Stimulated activated naive CD8-positive, alpha-beta T cell treated with anti-CD3 and anti-CD28 coated beads, Interleukin-15, Interleukin-2, amounts not matched to agents 100 U/mL and 50 U/mL, for 24 hours (primary cell): ENCODE data around the gene DSCAM.
"Not testable (repeated sequence)": the region's sequence is repeated elsewhere in the genome, so short reads cannot be mapped to it uniquely, and the experiment has no call there.

Source experiments
- ATAC-seq: fragments of 150-1000 bp; cut with Tn5 transposase; one replicate; pipeline ENCODE4 v1.10.0; 2021
- DNase-seq: peaks from one replicate; pipeline ENCODE4 v3.0.0; 2021

The DSCAM gene

DNA sequence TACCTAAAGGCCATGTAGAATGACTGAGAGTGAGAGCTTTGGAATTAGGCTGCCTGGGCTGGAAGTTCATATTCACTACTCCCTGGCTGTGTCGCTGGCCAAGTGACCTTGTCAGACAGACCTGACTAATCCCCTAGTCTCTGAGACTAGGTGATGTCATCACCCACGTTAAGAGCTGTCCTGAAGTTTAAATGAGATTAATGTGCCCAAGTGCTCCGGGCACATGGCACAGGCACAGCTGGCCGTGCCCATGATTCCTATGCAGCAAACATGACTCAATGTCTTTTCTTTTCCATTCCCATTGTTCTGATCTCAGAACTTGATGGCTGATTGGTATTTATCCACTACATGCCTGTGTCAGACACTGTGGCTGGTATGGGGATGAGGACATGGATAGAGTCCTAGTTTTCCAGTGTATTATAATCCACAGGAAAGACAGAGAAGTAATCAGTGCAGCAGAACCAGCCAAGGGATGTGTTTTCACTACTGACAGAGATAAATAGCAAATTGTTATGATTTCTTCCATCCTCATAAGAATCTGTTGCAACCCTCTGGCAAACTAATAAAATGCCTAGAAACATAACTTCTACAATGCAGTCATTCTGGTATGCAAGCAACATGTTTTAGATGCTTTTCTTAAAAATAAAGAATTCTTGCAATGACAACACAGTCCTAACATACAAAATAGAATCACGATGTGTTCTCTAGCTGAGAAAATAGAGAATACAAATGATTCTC, 798.8 kb downstream of the DSCAM start:
- no peak for ATAC-seq

GRCh38 chr21:40047211-40047610, 799.7 kb downstream of the DSCAM start:
- no peak for DNase-seq
- no peak for ATAC-seq

More for the DNA sequence above, 798.8 kb downstream of the DSCAM start:
- DNase-seq: no peak

GRCh38 chr21:40043866-40044265, 803.1 kb downstream of the DSCAM start:
- no peak for DNase-seq
- no peak for ATAC-seq

DNA sequence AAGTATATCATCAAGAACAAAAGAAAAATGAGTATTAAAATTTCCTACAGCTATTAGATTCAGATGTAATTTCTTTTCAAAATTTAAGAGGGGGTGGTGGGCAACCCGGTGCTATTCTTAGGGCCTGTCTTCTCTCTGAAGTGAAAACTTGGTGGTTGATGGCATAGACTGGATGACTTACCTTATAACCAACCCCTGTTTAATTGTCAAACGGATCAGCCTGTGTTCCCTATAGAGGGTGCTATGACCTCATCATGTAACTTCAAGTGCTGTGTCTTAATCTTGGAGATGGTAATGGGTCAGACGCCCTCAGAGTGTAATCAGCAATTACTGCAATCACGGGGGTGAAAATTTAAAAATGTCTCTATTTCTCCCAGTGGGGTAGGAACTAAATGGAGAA, 803.5 kb downstream of the DSCAM start:
- no peak for DNase-seq
- ATAC-seq: no peak

GRCh38 chr21:40041446-40041845, 805.5 kb downstream of the DSCAM start:
- DNase-seq (no peak), ATAC-seq (no peak)

- not testable (repeated sequence) for DNase-seq, ATAC-seq
Observed at GRCh38 chr21:40033156-40033782, 813.7 kb downstream of the DSCAM start.

DNA sequence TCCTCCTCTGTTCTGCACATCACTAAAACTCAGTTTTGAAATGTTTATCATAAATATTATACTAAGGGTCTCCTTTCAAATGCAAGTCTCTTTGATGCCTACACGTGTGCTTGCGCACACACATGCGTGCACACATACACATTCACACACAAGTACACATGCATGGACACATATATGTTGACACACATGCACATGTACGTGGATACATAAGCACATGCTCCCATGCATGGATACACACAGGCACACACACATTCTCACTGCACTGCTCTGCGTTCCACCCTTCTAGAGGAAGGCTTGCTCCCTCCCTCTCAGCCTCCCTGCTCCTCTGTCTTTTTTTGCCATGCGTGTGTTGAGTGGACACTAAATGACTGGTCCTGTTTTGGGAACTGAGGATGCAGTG, 817.1 kb downstream of the DSCAM start:
- DNase-seq: no peak
- no peak for ATAC-seq

DNA sequence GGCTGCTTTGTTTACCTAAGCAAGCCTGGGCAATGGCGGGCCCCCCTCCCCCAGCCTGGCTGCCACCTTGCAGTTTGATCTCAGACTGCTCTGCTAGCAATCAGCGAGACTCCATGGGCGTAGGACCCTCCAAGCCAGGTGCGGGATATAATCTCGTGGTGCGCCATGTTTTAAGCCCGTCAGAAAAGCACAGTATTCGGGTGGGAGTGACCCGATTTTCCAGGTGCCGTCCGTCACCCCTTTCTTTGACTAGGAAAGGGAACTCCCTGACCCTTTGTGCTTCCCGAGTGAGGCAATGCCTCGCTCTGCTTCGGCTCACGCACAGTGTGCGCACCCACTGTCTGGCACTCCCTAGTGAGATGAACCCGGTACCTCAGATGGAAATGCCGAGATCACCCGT, 818.6 kb downstream of the DSCAM start:
- not testable (repeated sequence) for DNase-seq, ATAC-seq

DNA sequence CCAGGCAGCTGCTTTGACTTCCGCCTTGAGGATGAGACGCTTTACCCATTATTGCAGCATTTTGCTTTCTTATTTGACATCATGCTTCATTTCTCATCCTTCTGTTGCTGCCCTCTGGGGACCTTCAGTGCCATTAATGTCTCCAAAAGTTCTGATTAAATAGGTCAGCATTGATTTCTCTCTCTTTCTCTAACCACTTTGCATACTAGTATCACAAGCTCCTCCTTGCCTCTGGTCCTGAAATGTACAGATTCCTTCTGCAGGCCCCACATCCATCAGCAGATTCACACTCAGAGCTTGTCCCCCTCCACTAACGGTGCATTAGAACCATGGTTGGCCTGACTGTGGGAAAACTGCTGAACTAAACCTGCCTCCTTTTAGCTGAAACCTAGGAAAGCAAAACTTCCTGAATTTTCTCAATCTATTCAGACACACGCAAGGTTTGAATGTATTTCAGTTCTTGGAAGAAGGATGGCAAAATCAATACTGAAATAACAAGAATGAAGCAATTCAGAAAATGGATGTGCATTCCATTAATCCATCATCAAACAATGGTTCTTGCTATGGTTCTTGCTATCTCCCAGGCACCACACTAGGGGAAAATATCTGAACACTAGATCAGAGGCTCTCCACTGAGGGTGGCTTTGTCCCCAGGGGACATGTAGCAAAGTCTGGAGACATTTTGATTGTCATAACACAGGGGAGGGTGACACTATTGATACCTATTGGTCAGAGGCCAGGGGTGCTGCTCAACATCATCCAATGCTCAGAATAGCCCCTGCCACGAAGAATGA, 825.2 kb downstream of the DSCAM start:
- DNase-seq: no peak
- ATAC-seq: no peak

- no peak for ATAC-seq
- no peak for DNase-seq
Observed at GRCh38 chr21:40020651-40021050, 826.3 kb downstream of the DSCAM start.

GRCh38 chr21:40018871-40019475, 828.0 kb downstream of the DSCAM start:
- ATAC-seq: no peak

DNA sequence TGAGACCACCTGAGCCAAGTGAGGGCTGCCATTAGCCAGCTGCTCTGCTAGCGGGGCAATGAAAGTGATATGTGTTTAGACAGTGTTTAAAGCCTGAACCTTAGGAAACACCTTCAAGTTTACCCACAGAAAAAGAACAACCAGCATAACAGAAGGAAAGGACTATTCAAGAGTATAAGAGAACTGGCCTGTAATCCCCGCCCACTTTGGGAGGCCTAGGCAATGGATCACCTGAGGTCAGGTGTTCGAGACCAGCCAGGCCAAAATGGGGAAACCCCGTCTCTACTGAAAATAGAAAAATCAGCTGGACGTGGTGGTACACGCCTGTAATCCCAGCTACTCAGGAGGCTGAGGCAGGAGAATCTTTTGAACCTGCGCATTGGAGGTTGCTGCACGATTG, 830.3 kb downstream of the DSCAM start:
- no peak for ATAC-seq
- no peak for DNase-seq

More at GRCh38 chr21:40018871-40019475, 828.0 kb downstream of the DSCAM start:
- no peak for DNase-seq

GRCh38 chr21:40016234-40016633, 830.7 kb downstream of the DSCAM start:
- ATAC-seq (no peak), DNase-seq (no peak)

DNA sequence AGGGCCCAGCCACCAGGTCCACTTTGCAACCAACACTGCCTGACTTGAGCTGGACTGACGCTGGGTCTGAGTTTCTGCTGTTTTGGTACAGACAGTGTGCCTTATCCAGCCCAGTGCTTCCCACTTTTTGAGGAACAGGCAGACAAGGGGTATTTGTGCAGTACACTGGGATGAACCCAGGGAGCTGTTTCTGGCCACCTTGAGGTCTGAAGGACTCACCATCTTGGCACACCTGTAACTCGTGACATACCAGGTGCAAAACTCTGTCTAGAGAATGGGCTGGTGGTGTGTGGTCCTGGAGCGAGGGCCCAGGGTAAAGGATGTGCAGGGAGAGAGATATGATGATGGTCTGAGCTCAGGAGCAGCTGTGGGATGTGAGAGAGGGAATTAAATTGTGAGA, 831.1 kb downstream of the DSCAM start:
- no peak for DNase-seq
- no peak for ATAC-seq

- DNase-seq: no peak
- no peak for ATAC-seq
Observed at GRCh38 chr21:40014394-40014793, 832.6 kb downstream of the DSCAM start.

GRCh38 chr21:40013001-40013735, 833.8 kb downstream of the DSCAM start:
- no peak for DNase-seq
- no peak for ATAC-seq

DNA sequence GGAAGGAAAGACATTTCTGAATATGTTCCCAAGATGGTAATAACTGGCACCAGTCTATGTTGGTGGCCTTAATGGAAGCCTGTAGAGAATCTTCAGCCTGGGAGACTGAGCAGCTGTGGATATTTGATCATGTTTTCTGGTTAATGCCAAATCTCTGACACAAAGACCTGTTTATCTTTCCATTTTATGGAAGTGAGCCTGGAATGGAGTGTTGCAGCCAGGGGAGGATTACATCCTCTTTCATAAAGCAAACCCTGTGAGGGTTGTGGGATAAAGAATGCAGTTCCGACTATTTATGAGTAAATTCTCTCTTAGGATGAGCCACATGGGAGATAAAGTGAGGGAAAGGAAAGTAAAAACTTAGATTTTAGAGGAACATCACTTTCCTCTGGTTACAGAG, 835.6 kb downstream of the DSCAM start:
- ATAC-seq: no peak
- DNase-seq: no peak

- no peak for DNase-seq
- no peak for ATAC-seq
Observed at GRCh38 chr21:40002978-40003377, 844.0 kb downstream of the DSCAM start.

DNA sequence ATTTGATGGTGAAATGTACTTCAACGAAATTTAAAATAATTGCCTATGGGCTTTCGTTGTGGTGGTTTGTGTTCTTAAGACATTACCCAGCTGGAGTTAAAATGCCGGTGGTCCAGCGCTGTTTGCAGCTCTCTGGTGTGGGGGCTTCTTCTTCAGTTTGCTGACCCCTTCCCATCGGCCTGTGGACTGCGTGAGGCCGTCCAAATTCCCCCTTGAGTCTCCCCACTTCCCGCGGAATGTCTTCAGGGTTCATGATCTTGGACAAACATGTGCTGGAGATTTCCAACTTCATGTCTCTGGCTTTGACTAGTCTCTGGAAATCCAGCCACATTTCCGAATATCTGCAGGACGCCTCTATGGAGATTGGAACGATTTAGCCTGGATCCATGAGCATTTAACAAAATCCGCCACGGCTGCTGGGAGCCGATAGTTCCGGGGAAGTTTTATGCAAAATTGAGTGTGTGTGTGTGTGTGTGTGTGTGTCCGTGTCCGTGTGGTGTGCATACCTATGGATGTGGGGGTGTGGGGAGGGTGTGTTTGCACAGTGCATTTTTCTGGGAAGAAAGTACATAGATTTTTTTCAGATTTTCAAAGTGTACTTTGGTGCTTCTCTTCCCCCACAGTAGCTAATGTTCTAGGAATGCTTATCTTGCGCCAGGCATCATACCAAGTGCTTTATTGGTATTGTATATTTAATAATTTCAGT, 862.5 kb downstream of the DSCAM start:
- ATAC-seq (no peak), DNase-seq (no peak)

- no peak for ATAC-seq
- DNase-seq: no peak
Observed at GRCh38 chr21:39980241-39980820, 866.6 kb downstream of the DSCAM start.

GRCh38 chr21:39979321-39979720, 867.6 kb downstream of the DSCAM start:
- ATAC-seq: no peak
- no peak for DNase-seq
